VCaP (cell line): Measurements from ENCODE around the gene FAM149B1.

Experiments
- H3K27ac ChIP-seq: fragments of 450-650 bp; 2 replicates; pipeline ENCODE4 v1.5.1; 2017
- CTCF ChIP-seq: fragments of 450-650 bp; conservative IDR thresholded peaks from 2 replicates; pipeline ENCODE4 v1.5.1; 2017; ENCODE audit warnings: mild to moderate bottlenecking, moderate library complexity

The FAM149B1 gene

GRCh38 chr10:73206385-73206784 is 38.5 kb downstream of the FAM149B1 start:
- no peak overlapping the region for H3K27ac ChIP-seq
- no peak for TF ChIP-seq CTCF

GRCh38 chr10:73207883-73208282 is 40.0 kb downstream of the FAM149B1 start:
- no peak for TF ChIP-seq CTCF
- no peak overlapping the region for H3K27ac ChIP-seq

GRCh38 chr10:73209705-73210104 is 41.8 kb downstream of the FAM149B1 start:
- no peak overlapping the region for H3K27ac ChIP-seq
- TF ChIP-seq CTCF, result no peak

GRCh38 chr10:73210395-73211105 is 42.6 kb downstream of the FAM149B1 start:
- H3K27ac ChIP-seq, result no peak overlapping the region
- TF ChIP-seq CTCF, result no peak

- no peak overlapping the region for H3K27ac ChIP-seq
- no peak for TF ChIP-seq CTCF
Measured at GRCh38 chr10:73211106-73211811, 43.3 kb downstream of the FAM149B1 start.

GRCh38 chr10:73215749-73216148 is 47.8 kb downstream of the FAM149B1 start:
- TF ChIP-seq CTCF, result no peak
- H3K27ac ChIP-seq, result no peak overlapping the region

- H3K27ac ChIP-seq, result no peak overlapping the region
- TF ChIP-seq CTCF, result no peak
Measured at GRCh38 chr10:73217628-73218027, 49.7 kb downstream of the FAM149B1 start.
